NCI-H748 treated with DMSO at 0.1 percent for 48 hours (cell line): ENCODE results near the gene KRT81.
A peak's percentile ranks its signal among the peaks of the same experiment; 100 is the strongest.

ENCODE experiments used
- DNase-seq: peaks from one replicate; lab custom pipeline; 2025; lab: John Stamatoyannopoulos, UW

KRT81 gene

GRCh38 chr12:52291267-52291935 is at the start of gene KRT81:
KRT81 (minus strand) TSS chr12:52291534; CDS start chr12:52291465, 69 bp downstream.
- no peak for DNase-seq

- no peak for DNase-seq
These were observed 47.1 kb upstream of the KRT81 start for GRCh38 chr12:52338241-52338960.

- DNase-seq, result no peak
These were observed 45.7 kb upstream of the KRT81 start for GRCh38 chr12:52337054-52337453.

GRCh38 chr12:52336641-52337040 is 45.3 kb upstream of the KRT81 start:
- no peak for DNase-seq

- no peak for DNase-seq
These were observed 44.4 kb upstream of the KRT81 start for GRCh38 chr12:52335598-52336262.

GRCh38 chr12:52334185-52334584 is 42.9 kb upstream of the KRT81 start:
- no peak for DNase-seq

GRCh38 chr12:52333321-52333720 is 42.0 kb upstream of the KRT81 start:
- DNase-seq, result no peak

GRCh38 chr12:52332381-52332780 is 41.0 kb upstream of the KRT81 start:
- DNase-seq, result no peak

GRCh38 chr12:52331833-52332232 is 40.5 kb upstream of the KRT81 start:
- DNase-seq, result no peak

- no peak for DNase-seq
These were observed 39.7 kb upstream of the KRT81 start for GRCh38 chr12:52331039-52331438.

GRCh38 chr12:52327830-52328500 is 36.6 kb upstream of the KRT81 start:
- no peak for DNase-seq

- peak; percentile 74 for DNase-seq
These were observed 35.9 kb upstream of the KRT81 start for GRCh38 chr12:52327052-52327829.

GRCh38 chr12:52324153-52324444 is 32.8 kb upstream of the KRT81 start:
- DNase-seq, result no peak

GRCh38 chr12:52323416-52324152 is 32.2 kb upstream of the KRT81 start:
- DNase-seq, result no peak

GRCh38 chr12:52323001-52323400 is 31.7 kb upstream of the KRT81 start:
- no peak for DNase-seq

- no peak for DNase-seq
These were observed 30.7 kb upstream of the KRT81 start for GRCh38 chr12:52322069-52322468.

GRCh38 chr12:52321418-52321817 is 30.1 kb upstream of the KRT81 start:
- DNase-seq, result no peak

- no peak for DNase-seq
These were observed 29.6 kb upstream of the KRT81 start, which contains the start of gene KRT83 for GRCh38 chr12:52320784-52321400. KRT83 (minus strand) TSS chr12:52321398; CDS start chr12:52321335, 63 bp downstream.

GRCh38 chr12:52319097-52319496 is 27.8 kb upstream of the KRT81 start:
- no peak for DNase-seq

GRCh38 chr12:52318241-52318990 is 27.1 kb upstream of the KRT81 start:
- DNase-seq, result no peak
